HL-60/S4 treated with retinoic acid at 250 ng/mL for 4 days and 3 days (cell line): ENCODE results near the gene MIB2.

Experiments used
- in situ Hi-C: fragments of 300-500 bp; cut with MboI; formaldehyde crosslinking; loops from 2 replicates; pipeline ENCODE4 v1.7.0; 2022; ENCODE audit warnings: low sequenced_read_pairs

Gene MIB2

DNA sequence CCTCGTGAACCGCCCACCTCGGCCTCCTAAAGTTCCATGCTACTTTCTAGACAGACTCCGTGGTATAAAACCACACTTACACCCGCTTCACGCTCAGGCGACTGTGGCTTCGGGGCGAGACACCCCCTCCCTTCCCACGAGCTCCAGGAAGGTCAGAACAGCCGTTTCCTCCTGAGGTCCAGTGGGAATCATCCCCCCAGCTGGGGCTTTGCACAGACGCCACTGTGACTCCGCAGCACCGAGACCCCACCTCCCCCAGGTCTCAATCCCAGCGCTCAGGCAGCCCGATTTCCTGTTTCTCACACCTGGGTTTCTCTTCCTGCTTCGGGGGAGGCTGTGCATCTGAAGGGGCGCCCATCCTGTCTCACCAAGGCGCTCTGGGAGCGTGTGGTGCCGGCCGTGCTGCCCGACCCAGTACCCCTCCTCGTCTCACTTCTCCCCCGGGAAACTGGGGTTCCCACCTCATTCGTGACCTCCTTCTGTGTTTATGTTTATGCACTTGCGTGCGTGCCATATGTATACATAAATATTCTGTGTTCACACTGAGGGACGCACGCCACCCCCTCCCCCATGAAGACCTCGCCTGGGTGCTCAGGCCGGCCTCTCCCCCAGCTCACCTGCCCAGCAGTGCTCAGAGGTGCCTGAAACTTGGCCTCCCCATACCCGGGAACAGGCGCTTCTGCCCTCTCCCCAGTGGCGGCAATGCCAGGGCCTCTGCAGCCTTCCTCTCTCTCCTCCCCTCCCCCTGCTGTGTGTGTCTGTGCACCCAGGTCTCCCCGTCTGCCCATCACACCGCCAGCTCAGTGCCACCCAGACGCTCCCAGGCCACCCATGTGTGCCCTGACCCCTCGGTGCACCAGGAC is 62.6 kb downstream of the MIB2 start:
- in situ Hi-C loops = no loop called here

DNA sequence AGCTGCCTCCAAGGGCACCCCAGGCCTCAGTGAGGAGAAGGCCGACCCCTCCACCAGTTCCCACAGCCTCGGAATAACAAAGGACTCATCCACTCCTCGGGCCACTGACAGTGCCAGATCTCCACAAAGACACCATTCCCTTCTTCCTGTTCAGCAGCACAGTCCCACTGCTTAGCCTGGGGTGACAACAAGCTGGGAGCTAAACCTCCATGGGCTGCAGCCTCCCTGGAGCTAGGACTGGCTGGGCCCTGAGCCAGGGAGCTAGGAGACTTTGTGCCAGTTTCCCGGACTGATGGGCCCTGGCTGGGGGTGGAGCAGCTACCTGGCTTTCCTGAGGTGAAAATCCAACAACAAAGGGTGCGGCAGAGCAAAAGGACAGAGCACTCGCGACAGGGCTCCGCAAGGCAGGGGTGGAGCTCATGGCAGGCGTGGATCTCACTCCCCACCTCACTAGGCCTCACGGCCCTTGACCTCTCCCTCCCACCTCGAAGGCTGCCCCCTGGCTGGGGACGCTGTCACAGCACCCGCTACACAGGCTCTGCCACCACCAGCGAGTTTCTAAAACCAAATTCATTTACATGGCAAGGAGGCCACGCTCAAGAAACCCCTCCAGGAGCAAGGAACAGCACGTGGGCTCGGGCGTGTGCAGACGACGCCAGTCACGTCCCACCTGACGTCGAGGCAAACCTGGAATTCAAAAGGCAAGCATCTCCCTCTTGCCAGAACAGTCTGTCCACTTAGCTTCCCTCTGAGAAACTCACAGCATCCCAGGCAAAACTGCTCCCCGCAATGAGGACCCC is 63.5 kb downstream of the MIB2 start:
- in situ Hi-C loops = no loop called here
